HT-29 (cell line): Measurements from ENCODE around the gene KDM1A. TPM values are rescaled to one million over a fixed set of nuclear protein-coding genes. Genes with fewer than 3 reads are reported as not detected.
"Not testable (repeated sequence)": the region's sequence is repeated elsewhere in the genome, so short reads cannot be mapped to it uniquely, and the experiment has no call there.

Experiments
- DNase-seq: peaks from one replicate; pipeline ENCODE4 v3.0.0-alpha.2; 2015; ENCODE audit warnings: low spot score
- total RNA-seq: library from RNA; depleted of rRNA; stranded (reverse); fragments of >200 nt; shearing (Covaris generic); gene quantifications from 2 replicates; pipeline ENCODE4 v1.2.3, GENCODE V29; 2014; rRNA removed

The KDM1A gene
- total RNA-seq = 113 and 130 TPM in 2 replicates

DNA sequence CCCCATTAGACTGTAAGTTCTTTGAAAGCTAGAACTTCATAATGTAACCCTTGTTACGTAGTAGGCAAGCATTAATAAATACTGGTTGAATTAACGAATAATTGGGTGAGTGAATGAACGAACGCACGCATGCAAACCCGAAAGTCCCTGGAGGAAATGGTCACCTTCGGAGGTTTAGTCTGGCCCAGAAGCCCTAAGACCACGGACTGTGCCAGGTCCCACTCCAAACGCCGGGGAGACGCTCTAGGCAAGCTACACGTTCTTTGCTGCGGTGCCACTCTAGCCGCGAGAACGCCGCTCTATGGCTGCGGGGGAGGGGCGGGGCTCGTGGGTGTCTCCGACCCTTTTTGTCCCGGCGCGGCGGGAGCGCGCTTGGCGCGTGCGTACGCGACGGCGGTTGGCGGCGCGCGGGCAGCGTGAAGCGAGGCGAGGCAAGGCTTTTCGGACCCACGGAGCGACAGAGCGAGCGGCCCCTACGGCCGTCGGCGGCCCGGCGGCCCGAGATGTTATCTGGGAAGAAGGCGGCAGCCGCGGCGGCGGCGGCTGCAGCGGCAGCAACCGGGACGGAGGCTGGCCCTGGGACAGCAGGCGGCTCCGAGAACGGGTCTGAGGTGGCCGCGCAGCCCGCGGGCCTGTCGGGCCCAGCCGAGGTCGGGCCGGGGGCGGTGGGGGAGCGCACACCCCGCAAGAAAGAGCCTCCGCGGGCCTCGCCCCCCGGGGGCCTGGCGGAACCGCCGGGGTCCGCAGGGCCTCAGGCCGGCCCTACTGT lies at the start of gene KDM1A:
Gene KDM1A (plus strand): TSS at position 375 of the 769 bp plus-strand sequence. CDS start 129 bp downstream, at position 504.
- peak; percentile 97 for DNase-seq

DNA sequence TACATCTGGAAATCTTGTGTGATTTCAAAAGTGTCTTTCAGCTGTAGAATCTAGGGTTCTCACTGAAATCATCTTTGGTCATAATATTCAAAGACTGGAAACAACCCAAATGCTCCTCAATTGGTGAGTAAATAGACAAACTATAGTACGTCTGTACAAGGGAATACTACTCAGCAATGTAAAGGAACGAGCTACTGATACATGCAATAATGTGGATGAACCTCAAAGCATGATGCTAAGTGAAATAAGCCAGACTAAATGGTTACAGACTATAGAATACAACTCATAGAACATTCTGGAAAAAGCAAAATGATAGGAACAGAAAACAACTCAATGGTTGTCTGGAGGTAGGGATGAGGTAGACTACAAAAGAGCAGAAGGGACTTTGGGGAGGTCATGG lies 49.2 kb upstream of the KDM1A start:
- no peak for DNase-seq

DNA sequence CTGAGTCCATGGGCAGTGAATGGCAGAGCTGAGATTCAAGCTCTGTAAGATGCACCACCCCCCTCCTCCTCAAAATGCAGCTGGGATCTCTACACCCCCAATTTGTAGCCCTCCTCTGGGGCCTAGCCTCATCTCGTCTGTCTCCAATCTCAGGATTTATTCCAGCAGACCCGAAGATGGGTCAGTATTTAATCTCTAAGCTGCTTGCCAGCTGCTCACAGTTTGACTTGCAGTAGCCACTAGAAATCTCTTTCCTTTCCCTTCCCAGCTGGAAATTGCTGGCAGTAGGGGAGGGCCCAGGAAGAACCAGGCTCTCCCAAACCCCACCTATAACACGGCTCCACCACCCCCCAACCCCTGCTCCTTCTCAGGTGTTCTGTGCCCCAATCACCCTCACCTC lies 48.1 kb upstream of the KDM1A start:
- DNase-seq = no peak

DNA sequence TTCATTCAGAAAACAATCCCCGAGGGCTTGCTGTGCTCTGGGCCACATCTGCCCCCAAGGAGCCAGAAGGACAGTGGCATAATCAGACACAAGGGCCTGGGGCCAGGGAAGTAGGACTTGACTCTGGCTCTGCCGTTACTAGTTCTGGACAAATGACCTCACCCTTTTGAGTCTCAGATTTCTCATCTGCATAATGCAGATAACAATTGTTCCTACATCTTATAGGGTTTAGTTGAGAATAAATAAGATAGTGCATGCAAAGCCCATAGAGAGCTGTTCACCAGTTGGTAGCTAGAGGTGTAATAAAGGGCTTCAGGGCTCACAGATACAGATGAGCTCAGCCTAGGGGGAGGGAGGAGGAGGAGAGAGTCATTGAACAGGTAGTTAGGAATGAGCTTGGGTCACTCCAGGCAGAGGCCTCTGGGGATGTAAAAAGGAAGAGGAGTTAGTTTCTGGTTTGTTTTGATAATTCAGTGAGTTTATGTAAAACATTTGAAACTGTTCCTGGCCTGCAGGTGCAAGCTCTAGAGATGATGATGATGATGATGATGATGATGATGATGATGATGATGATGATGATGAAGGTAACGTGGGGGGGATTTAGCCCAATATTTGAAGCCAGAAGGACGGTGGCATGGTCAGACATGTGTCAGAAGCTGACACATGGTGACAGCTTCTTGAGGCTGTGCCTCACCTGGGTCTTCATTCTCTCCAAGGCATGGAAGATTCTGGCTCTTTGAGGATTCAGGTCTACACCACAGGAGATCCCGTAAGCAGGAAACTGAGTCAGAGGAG lies 47.5 kb upstream of the KDM1A start:
- no peak for DNase-seq

DNA sequence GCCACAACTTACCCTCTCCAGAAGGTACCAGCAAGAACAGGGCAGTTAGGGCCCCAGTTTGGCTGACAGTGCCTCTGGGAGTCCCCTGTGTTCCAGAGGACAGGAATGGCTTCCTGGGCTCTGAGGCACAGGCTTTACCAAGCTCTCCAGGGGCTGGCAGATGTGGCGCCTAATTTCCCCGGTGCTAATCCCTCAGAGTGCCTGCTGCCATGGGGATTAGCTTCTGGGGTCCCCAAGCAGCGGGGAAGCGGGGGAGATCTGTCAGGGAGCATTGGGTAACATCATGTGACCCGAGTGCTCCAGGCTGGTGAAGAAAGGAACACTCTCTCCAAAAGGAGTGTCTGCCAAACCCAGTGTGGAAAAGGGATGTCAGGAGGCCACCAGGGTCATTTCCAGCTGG lies 46.5 kb upstream of the KDM1A start, which contains the start of gene LACTBL1:
Gene LACTBL1 (minus strand): TSS at position 107 of the 400 bp plus-strand sequence. CDS start 550 bp downstream, outside the sequence.
- no peak for DNase-seq

DNA sequence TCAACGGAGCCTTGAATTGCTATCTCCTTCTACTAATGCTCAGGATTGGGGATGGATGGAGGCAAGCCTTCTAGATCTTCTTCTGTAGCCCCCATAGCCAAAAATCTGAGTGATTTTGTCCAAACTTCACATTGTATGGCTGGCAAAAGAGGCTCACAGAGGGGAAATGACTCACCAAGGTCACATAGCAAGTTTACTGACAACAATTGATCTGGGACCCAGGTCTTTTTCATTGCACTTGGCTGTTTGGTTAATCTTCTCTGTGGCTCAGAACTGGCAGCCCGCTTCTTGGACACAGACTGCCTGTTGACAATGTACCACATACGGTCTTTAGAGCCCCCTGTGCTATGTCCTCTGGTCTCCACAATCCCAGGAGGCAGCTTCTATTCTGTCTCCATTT lies 43.6 kb upstream of the KDM1A start:
- no peak for DNase-seq

DNA sequence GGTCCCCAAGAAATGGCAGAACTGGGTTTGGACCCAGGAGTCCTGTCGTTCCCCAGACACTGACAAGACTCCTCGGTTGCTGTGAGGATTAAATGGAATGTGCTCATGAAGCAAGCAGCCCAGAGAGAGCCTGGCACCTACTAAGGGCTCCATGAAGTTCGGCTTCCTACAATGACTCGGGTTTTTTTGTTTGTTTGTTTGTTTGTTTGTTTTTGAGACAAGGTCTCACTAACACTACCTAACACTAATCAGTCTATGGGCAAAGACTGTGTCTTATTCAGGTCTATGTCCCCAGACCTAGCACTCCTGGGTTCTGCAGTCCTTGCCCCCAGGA lies 43.2 kb upstream of the KDM1A start:
- DNase-seq = no peak

DNA sequence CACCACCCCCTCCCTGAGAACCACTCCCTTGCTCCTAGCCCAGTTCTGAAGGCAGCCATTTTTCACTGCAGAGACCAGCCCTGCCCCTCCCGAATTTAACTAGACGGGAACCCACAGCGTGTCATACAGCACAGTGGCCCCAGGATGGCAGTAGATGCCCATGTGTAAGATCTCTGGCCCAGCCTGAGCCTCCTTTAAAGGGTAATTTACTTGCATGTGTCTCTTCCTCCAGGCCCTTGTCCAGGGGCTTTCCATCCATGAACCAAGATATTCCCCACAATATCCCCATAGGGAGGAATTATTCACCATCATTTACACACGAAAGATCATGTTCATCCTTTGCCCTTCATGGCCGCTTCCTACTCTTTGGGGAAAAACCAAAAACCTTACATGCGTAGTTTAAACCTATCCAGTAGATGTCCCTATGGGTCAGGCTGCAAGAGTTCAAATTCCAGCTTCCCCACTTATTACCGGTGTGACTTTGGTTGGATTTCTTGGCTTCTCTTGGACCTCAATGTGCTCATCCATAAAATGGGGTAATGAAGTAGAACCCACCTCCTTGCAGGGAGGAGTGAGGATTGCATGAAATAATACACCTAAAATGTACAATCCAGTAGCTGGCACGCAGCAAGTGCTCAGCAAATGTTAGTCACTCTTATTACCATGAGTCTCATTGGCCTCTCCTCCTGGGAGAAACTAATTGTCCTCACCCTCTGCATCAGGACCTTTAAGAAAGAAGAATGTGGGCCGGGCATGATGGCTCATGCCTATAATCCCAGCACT lies 42.6 kb upstream of the KDM1A start:
- DNase-seq = peak; percentile 88

DNA sequence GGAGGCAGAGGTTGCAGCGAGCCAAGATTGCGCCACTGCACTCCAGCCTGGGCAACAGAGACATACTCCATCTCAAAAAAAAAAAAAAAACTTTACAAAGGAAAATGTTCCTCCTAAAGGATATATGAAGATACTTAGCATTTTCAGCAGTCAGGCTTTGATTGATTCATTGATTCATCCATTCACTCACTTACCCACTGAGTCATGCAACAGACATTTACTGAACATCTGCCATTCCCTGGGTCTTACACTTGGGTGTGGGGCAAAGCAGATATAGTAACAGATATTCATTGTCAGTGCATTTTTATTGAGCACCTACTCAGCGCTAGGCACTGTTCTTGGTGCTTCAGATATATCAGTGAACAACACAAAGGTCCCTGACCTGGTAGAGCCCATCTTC lies 41.0 kb upstream of the KDM1A start:
- DNase-seq = no peak

DNA sequence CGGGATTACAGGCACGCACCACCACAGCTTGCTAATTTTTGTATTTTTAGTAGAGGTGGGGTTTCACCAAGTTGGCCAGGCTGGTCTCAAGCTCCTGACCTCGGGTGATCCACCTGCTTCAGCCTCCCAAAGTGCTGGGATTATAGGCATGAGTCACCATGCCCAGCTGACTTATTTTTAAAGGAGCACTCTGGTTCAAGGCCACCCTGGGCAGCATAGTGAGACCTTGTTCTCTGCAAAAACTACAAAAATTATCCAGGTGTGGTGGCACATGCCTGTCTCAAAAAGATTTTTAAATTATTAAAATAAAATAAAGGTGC lies 38.8 kb upstream of the KDM1A start:
- DNase-seq = not testable (repeated sequence)

DNA sequence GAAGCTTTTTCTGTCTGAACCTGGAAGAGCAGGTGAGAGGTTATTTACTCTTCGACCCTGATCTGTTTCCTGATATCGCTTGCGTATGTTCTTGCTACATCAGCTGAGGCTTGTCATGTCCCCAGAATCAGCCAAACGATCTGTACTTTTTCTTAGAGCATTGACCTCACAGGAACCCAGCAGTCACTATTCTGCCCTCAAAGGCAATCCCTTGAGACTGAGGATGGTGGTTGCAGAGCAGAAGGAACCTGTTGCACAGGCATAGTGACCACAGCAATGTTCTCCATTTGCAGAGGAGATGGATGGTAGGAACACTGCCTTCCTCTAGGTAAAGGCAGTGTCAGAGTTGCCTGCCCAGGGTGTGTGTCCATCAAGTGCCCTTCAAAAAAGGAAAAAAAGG lies 35.3 kb upstream of the KDM1A start:
- peak; percentile 36 for DNase-seq

DNA sequence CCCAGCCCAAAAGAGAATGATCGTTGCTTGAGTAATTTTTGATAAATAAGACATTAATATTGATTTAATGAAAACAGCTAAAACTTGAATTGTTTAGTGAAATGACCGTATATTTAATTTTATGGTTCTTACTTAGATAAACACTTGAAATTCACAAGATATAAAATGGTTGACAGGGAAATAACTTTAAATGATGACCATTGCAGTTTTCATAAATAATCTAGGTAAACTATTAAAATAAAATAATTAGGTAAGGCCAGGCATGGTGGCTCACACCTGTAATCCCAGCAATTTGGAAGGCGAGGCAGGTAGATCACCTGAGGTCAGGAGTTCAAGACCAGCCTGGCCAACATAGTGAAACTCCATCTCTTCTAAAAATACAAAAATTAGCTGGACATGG lies 26.9 kb upstream of the KDM1A start:
- not testable (repeated sequence) for DNase-seq

DNA sequence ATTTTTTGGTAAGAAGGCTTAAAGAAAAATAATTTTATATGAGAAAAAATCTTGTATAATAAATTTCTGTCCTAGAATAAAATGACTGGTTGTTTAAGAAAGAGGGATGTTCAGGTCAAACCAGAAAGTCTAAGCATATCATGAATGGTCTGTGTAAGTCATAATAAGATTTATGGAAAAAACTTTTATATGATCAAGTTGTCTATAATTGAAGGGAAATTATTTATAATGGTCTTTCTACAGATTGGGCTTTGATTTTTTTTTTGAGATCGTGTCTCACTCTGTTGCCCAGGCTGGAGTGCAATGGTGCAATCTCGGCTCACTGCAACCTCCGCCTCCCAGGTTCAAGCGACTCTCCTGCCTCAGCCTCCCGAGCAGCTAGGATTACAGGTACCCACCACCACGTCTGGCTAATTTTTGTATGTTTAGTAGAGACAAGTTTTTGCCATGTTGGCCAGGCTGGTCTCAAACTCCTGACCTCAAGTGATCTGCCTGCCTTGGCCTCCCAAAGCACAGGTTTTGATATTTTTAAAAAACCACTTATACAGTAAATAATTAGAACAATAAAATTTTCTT lies 26.0 kb upstream of the KDM1A start:
- not testable (repeated sequence) for DNase-seq

DNA sequence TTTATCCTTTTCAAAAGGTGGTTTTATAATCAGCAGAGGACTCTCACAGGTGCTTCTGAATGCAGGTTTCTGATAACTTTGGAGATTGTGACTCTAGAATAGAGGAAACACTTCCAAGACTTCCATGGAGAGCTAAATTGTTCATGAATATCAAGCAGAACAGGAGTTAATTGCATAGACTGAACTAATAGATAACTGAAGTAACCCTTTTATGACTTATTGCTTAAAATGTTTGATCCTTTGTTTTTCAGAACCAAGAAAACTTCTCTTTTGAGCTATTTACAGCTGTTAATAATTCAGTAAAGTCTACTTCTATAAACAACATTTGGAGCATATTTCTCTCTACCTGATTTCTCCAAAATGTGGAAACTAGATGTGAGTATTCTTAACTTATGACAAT lies 23.5 kb upstream of the KDM1A start:
- DNase-seq = no peak

DNA sequence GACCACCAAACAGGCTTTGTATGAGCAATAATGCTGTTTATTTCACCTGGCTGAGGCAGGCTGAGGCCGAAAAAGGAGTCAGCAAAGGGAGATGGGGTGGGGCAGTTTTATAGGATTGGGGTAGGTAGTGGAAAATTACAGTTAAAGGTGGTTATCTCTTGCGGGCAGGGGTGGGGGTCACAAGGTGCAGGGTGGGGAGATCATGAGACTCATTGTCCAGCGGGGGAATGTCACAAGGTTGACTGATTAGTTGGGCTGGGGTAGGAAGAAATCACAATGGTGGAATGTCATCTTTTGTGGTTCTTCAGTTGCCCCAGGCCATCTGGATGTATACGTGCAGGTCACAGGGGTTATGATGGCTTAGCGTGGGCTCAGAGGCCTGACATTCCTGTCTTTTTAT lies 21.7 kb upstream of the KDM1A start:
- DNase-seq = not testable (repeated sequence)

DNA sequence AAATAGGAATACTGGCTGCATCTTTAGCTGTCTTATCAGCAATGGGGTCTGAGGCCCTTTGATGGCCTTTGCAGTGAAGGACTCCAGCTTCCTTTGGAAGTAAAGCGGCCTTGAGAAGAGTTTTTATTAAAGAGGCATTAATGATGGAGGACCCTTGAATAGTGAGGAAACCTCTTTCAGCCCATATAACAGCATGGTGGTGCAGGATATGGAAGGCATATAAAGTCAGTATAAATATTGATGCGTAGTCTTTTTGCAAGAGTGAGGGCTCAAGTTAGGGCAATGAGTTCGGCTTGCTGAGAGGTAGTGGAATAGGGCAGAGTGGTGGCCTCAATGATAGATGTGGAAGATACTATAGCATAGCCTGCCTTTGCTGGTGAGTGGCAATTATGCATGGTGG lies 19.1 kb upstream of the KDM1A start:
- DNase-seq = not testable (repeated sequence)

DNA sequence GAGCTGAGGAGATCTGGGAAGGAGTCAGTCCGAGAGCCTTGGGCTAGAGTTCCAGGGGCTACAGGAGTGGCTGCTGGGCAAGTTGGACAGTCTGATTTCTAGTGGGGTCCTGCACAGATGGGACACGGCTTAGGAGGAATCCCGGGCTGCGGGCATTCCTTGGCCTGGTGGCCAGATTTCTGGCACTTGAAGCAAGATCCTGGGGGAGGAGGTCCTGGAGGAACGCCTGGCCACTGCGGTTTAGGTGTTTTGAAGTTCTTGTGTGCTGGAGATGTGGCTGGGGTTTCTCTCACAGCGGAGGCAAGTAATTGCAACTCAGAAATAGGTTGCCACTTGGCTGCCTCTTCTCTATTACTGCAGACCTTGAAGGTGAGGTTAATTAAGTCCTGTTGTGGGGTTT lies 17.1 kb upstream of the KDM1A start:
- DNase-seq = not testable (repeated sequence)

DNA sequence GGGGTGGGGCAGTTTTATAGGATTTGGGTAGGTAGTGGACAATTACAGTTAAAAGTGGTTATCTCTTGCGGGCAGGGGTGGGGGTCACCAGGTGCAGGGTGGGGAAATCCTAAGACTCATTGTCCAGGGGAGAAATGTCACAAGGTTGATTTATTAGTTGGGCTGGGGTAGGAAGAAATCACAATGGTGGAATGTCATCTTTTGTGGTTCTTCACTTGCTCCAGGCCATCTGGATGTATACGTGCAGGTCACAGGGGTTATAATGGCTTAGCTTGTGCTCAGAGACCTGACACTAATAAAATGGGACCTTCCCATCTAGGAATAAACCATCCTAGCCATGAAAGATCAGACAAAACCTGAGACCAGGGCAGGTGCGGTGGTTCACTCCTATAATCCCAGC lies 15.2 kb upstream of the KDM1A start:
- no peak for DNase-seq

DNA sequence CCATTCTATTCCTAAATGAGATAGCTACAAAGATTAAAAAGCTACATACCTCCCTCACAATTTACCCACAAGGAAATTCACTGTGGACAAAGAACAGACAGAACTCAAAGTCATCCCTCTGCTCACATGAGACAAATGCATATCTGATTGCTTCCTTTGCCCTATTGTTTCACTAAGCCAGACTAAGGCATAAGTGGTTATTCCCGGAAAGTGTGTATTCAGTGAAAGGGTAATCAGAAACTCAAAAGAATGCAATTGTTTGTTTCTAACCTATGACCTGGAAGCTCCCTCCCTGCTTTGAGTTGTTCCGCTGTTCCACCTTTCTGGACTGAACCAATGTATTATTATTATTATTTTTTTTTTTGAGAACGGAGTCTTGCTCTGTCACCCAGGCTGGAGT lies 14.5 kb upstream of the KDM1A start:
- DNase-seq = not testable (repeated sequence)

DNA sequence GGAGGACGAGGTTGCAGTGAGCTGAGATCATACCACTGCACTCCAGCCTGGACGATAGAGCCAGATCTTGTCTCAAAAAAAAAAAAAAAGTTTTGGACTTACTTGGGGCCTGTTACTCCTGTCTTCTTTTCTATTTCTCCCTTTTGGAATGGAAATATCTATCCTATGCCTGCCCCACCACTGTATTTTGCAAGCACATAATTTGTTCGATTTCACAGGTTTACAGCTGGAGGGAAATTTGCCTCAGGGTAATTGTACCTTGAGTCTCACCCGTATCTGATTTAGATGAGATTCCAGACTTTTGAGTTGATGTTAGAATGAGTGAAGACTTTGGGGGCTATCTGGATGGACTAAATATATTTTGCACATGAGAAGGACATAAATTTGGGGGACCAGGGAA lies 12.2 kb upstream of the KDM1A start:
- DNase-seq = no peak

DNA sequence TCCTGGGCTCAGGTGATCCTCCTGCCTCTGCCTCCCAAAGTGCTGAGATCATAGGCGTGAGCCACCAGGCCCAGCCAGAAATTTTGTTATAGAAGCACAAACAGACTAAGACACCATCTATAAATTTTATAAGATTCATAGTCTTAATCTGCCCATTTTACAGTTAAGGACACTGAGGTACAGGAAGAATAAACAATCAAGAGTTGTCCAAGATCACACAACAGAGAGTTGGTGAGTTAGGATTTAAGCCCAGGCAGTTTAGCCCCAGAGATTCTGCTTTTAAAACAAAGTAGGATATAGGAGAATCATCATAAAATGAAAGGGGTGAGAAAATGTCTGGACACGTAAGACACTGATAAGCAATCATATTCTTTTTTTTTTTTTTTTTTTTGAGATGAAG lies 10.4 kb upstream of the KDM1A start:
- DNase-seq = no peak

DNA sequence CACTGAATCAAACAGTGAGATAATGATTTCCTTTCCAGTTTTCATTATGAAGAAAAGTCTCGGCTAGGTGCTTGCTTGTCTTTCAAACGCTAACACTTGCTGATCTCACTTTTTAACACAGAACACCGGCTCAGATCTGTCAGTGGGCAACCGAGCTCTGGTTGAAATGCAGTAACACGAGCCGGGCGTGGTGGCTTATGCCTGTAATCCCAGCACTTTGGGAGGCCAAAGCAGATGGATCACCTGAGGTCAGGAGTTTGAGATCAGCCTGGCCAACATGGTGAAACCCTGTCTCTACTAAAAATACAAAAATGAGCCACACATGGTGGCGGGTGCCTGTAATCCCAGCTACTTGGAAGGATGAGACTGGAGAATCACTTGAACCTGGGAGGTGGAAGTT lies 9.2 kb upstream of the KDM1A start:
- not testable (repeated sequence) for DNase-seq
